PC-3 (cell line): ENCODE results near the gene DLG1.

ENCODE experiments used
- CTCF ChIP-seq: fragments of 300-600 bp; sonication (generic); conservative IDR thresholded peaks from 2 replicates; pipeline ENCODE4 v1.5.1; 2017; ENCODE audit warnings: antibody characterized with exemption, low read depth, mild to moderate bottlenecking, low read length
- EZH2 ChIP-seq: fragments of 300-600 bp; sonication (generic); IDR thresholded peaks from one replicate; pipeline ENCODE4 v1.6.1; 2017; ENCODE audit warnings: antibody characterized with exemption, mild to moderate bottlenecking, low read length; ENCODE audit not compliant: unreplicated experiment

GRCh38 chr3:197305854-197306253 is 7.4 kb upstream of the DLG1 start:
- no peak for TF ChIP-seq CTCF
- TF ChIP-seq EZH2 = no peak
